WERI-Rb-1 (cell line): ENCODE results near the gene HEATR5A.

Experiments used
- DNase-seq: peaks from one replicate; pipeline ENCODE4 v3.0.0-alpha.2; 2020
- H3K27ac ChIP-seq: fragments of 250-450 bp; sonication (Bioruptor Pico); 2 replicates; pipeline ENCODE4 v1.5.1; 2020; ENCODE audit warnings: mild to moderate bottlenecking, moderate library complexity
- H3K27me3 ChIP-seq: fragments of 250-450 bp; sonication (Bioruptor Pico); 2 replicates; pipeline ENCODE4 v1.5.1; 2021; ENCODE audit warnings: mild to moderate bottlenecking, low read depth, moderate library complexity; ENCODE audit not compliant: insufficient read depth, severe bottlenecking
- H3K36me3 ChIP-seq: fragments of 250-450 bp; sonication (Bioruptor Pico); 2 replicates; pipeline ENCODE4 v1.5.1; 2020; ENCODE audit warnings: mild to moderate bottlenecking, moderate library complexity
- H3K4me3 ChIP-seq: 2 replicates; pipeline ENCODE4 v1.5.1; 2011; ENCODE audit warnings: low read depth, mild to moderate bottlenecking, control low read depth, low read length
- H3K9me3 ChIP-seq: fragments of 250-450 bp; sonication (Bioruptor Pico); 2 replicates; pipeline ENCODE4 v1.5.1; 2021; ENCODE audit warnings: mild to moderate bottlenecking, moderate library complexity; ENCODE audit not compliant: severe bottlenecking
- TF ChIP-seq, protein P1 (sequence below): IDR thresholded peaks from 2 replicates; pipeline ENCODE4 v1.5.1; 2011; ENCODE audit warnings: low read depth, mild to moderate bottlenecking, control low read depth, inconsistent platforms, low read length

HEATR5A gene

DNA sequence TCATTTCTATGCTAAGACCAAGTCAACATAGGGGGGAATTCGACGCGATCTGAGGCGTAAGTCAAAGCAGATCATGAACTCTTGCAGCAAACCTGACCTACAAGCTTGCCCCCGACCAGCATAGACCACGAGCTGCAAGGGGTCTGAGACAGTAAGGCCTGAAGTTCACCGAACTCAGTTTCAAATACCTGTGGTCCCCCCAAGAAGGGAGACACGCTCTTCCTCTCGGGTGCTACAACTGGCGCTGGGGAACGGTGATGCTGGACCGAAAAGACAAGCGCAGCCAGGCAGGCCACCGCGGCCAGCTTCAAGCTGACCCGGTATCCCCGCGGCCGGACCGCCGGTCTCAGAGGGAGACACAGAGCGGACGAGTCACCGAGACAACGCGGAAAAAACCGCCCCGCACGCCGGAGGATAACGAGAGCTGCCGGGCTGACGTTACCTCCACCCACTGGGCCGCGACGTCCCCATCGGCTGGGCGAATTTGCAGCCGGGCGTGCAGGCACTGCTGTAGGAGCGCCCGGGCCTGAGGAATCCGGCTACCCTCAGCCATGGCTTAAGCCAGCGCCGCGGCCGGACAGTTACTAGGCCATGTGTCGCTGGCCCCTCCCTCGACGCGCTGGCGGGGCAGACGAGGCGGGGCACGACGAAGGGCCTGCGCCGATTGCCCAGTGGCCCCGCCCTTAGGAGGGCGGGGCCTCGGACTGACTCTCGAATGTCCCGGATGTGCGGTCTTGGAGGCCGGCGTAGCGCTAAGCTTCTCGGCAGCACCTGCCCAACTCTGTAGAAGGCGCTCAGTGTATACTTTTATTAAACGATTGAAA, 36.7 kb upstream of the HEATR5A start, which contains the start of gene DTD2:
TSS of gene DTD2 (minus strand) at position 666 of the 824 bp plus-strand sequence. CDS start at position 553, 113 bp downstream.
- TF ChIP-seq, protein P1, sequence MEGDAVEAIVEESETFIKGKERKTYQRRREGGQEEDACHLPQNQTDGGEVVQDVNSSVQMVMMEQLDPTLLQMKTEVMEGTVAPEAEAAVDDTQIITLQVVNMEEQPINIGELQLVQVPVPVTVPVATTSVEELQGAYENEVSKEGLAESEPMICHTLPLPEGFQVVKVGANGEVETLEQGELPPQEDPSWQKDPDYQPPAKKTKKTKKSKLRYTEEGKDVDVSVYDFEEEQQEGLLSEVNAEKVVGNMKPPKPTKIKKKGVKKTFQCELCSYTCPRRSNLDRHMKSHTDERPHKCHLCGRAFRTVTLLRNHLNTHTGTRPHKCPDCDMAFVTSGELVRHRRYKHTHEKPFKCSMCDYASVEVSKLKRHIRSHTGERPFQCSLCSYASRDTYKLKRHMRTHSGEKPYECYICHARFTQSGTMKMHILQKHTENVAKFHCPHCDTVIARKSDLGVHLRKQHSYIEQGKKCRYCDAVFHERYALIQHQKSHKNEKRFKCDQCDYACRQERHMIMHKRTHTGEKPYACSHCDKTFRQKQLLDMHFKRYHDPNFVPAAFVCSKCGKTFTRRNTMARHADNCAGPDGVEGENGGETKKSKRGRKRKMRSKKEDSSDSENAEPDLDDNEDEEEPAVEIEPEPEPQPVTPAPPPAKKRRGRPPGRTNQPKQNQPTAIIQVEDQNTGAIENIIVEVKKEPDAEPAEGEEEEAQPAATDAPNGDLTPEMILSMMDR, result no peak
- Histone ChIP-seq H3K9me3 (no peaks in the 10 kb centered on the region), H3K4me3 (peak within 1 kb of the TSS; percentile 69), H3K36me3 (no peaks in the 10 kb centered on the region; the same call in 1 of the 2 replicates), H3K27me3 (no peaks in the 10 kb centered on the region), H3K27ac (peak within 1 kb of the TSS; percentile 96)
- DNase-seq, result peak; percentile 94

DNA sequence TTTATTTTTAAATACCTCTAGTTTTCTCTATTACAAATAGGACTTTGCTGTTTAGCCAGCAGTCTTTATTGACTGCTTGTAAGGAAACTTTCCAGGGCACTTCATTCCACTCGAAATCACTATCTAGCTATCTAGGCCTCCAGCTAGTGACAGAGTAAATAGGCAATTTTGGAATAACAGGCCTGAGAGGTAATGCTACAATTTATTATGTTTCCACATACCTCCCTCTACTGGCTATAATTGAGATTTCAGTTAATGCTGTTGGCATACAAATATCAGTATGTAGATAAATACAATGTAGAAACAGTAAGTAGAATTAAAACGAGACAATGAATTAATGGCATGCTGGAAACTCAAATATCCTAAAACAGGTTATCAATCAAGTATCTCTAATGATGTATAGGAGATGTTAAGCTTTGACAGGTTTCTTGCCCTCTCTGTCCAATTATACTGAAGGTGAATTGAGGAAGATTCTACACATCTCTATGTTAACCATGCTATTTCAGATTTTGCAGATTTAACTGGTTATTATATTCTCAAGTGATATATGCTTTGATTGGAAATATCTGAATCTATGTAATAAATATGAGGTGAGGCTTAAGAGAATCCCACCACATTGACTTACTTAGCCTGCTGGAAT, 29.7 kb upstream of the HEATR5A start:
- TF ChIP-seq, protein P1, result 0 out of 2 replicates have a peak, but pooled peaks have one; percentile 22
- Histone ChIP-seq H3K27me3 (no peaks in the 10 kb centered on the region), H3K4me3 (no peak overlapping the region), H3K36me3 (peaks cover 6% of the 10 kb centered on the region), H3K9me3 (no peaks in the 10 kb centered on the region), H3K27ac (no peak overlapping the region)
- DNase-seq, result no peak

DNA sequence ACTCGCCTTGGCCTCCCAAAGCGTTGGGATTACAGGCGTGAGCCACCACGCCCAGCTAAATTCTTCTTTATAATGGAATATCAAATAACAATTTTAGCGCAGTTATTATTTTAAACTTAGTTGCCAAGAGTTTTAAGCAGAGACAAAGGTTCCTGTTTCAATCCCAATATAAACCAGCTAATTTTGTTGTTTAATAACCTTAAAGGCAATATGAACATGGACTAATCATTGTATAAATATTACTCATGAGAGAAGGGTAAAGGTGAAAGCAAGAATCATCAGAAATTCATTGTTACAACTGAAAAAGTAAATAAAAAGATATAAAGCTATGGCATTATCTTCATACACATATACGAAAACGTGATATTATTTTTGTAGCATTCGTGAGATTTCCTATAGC, 28.8 kb upstream of the HEATR5A start:
- Histone ChIP-seq H3K9me3 (no peaks in the 10 kb centered on the region), H3K27ac (no peak overlapping the region), H3K36me3 (peaks cover 6% of the 10 kb centered on the region), H3K4me3 (no peak overlapping the region), H3K27me3 (no peaks in the 10 kb centered on the region)
- no peak for DNase-seq
- TF ChIP-seq, protein P1, result no peak

DNA sequence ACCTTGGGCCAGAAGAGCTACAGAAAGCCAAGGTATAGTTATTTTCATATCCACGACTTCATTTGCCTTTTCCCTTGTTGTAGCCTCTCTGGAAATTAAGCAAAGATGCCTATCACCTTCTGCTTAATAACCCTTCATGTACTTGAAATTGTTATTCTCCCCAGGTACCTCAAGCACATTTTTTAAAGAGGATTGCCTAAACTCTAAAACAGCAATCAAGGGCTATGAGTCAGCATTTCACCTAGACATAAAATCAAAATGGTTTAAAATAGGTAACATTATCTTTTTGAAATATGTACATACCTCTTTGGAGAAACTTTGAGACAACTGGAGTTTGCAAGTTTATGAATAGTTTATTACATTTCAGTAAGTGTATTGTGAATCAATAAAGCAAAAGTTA, 25.4 kb upstream of the HEATR5A start:
- Histone ChIP-seq H3K4me3 (no peak overlapping the region), H3K36me3 (no peaks in the 10 kb centered on the region; the same call in 1 of the 2 replicates), H3K9me3 (no peaks in the 10 kb centered on the region), H3K27ac (no peak overlapping the region), H3K27me3 (no peaks in the 10 kb centered on the region)
- no peak for DNase-seq
- TF ChIP-seq, protein P1, result no peak

DNA sequence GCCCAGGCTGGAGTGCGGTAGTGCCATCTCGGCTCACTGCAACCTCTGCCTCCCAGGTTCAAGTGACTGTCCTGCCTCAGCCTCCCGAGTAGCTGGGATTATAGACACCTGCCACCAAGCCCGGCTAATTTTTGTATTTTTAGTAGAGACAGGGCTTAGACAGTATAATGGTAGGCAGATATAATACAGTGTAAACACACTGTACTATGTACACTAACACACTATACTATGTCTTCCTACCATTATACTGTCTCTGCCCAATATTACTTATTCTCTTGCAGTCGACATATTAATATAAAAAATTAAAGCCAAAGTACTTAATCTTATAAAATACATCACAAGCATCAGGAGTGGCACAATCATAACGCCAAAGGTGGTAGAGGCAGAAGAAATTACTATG, 21.9 kb upstream of the HEATR5A start:
- H3K27me3 ChIP-seq, result no peaks in the 10 kb centered on the region
- DNase-seq, result no peak
- no peaks in the 10 kb centered on the region for H3K36me3 ChIP-seq
- TF ChIP-seq, protein P1, result no peak
- no peak overlapping the region for H3K27ac ChIP-seq
- H3K4me3 ChIP-seq, result no peak overlapping the region
- no peaks in the 10 kb centered on the region for H3K9me3 ChIP-seq
